DMS79 treated with DMSO at 0.1 percent for 48 hours (cell line): ENCODE data around the gene FOXF1.

Source experiments
- DNase-seq: peaks from one replicate; lab custom pipeline; 2025; lab: John Stamatoyannopoulos, UW

The FOXF1 gene

DNA sequence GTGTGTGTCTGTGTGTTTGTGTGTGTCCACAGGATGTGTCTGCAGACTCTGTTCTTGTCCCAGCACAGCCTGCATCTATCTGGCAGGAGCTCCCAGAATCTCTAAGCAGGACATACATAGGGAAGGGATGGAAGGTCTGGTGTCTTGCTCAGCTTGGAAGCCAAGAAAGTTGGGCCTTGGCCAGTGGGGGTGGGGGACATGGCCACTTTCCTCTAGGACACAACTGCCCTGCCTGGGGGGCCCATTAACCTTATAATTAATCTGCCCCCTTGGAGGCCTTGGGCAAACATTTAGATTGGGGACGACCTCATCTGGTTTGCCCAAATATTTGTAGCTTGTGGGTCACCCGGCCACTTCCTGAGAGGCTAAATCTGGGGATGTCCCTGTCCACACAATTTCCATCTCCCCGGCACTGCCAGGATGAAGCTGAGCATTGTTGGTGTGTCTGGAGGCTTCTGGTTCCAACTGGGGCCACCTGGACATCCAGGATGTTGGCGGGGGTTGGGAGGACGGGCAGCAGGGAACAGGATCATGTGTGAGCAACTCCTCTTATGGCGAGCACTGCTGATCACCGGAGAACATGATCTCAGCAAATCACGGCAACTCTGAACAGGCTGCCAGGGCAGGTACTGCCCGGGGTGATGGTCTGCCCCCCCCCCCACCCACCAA, 17.2 kb upstream of the FOXF1 start:
- DNase-seq, result no peak

DNA sequence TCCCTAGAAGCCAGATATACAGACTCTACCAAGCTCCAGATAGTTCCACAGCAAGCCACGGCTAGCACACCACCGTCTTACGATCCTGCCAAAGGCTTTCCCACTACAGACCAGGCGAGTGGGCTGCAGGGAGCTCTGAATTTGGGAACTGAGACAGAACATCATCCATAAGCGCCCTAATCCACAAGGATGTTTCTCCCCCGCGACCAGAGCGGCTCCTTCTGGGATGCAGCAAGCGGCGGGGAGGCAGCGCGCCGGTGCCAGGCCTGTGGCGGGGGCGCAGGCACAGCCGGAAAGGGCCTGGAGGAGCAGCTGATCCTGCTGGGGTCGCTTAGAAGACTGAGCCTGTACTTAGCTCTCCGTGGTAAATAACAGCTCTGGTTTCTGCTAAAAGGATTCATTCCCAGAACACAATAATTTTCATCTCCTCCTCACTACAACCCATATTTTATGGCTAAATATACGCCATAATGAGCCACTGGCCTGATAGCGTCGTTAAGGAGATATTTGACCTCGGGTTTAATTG, 16.2 kb upstream of the FOXF1 start:
- DNase-seq, result no peak

DNA sequence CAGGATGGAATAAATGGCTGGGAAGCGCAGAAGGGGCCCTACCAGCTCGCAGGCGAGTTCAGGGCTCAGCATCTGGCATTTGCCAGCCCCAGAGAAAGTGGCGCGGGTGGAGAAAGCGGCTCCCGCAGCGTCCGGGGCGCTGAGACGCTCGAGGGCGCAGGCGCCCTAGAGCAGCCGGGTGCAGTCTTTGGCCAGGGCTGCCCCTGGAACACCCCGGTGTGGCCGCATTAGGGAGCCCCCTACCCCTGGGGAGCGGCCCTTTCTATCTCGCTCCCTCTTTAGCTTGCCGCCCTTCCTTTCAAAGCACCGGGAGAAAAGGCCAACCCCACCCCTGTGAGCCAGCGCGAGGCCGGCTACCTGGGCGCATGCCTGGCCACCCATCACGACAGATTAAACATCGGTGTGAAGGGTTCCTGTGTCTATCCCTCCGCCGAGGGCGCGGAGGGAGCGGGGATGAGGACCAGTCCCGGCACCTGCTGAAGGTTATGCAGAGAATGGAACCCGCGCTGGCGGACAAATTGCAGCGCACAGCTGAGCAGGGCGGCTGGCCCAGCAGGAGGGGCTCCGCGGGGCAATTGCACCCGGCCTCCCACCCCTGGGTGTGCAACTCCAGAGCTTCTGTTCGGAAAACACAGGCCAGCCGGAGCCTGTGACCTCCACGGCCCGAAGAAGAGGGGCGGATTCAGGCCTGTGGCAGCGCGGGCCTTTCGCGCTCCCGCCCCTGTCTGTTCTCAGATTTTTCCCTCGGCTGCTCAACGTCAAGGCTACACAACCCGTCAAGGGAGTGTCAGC, 15.6 kb upstream of the FOXF1 start:
- no peak for DNase-seq

DNA sequence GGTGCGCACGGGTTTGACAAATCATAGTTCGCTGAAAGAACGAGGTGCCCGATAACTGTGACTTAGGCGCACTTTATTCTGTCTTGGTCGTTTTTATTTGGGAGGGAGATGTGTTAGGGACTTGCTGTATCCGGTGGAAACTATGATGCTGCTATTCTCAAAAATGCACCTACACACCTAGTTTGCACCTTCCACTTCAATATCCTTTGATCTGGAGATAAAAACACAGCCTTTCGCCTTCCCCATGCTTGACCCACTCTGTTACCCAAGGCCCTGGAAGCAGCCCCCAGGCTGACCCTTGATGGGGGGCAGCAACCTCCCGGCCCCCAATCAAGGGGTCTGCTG, 15.0 kb upstream of the FOXF1 start:
- no peak for DNase-seq

DNA sequence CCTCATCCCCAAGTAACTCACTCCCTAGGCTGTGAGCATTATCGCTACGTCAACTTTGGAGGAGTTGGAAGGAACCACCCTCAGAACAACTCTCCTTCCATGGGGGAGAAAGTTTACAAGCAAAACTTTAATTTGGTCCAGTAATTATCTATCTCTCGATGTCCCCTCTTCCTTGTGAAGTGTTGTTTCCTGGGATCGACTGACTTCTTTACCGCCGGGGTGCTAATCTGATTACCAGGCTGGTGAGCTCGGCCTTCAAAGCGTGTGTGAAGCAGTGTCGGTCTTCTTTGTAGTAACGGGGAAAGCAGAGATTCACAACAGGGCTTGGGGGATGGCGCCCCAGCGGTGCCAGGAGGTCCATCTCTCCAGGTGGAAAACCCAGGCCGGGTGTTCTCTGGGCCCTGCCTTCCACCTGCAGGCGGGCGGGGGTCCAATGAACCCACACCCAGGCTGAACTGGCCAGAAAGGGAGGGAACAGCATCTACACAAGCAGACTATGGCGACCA, 14.5 kb upstream of the FOXF1 start:
- DNase-seq, result no peak

DNA sequence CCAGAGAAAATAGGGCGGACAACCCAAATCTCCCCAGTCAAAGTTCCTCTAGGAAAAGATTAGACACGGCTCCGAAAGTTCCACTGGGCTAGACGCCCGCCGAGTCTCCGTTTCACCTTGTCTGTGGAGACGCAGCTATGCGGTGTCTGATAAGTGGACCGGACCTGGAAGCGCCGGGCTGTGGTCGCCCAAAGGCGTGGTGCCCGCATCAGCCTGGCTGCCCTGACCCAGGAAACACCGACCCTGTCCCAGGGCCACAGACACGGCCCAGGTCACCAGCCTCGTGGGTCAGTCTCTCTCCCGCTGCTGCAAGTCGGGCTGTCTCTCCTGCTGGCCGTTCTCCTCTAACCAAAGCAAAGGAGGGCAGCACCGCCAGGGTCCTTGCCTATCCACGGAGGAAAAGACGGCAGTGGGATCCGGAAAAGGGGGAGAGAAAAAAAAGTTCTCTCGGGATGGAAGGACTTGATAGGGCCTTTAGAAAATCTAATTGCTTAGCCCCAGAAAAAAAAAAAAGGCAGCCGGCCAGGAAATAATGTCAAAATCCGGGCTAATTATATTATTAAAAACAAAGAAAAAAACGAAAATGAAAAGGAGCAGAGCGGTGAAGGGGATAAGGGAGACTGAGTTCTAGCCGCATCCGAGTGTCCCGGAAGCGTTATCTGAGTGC, 13.9 kb upstream of the FOXF1 start:
- DNase-seq, result no peak

DNA sequence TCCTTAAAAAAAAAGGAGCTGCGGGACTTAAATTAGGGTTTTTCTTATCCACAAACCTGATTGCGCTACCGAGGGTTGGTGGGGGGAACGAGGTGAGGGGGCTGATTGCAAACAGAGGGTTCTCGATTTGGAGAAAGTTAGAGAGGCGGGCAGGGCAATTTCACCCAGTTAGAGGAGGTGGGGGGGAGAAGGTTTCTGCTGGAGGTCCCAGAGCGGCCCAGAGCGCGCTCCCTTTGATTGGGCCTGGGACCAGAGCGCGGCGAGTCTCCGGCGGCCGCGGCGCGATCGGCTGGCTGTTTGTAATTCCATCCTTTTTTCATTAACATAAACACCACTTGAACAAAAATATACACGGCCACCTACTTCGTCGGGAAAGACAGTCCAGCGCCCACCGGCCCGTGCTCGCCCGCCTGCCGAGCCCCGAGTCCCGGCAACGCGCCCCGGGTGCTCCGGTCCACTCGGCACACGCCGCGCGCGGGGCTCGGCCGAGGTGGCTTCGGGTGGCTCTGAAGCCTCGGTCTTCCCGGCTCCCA, 13.3 kb upstream of the FOXF1 start:
- no peak for DNase-seq

DNA sequence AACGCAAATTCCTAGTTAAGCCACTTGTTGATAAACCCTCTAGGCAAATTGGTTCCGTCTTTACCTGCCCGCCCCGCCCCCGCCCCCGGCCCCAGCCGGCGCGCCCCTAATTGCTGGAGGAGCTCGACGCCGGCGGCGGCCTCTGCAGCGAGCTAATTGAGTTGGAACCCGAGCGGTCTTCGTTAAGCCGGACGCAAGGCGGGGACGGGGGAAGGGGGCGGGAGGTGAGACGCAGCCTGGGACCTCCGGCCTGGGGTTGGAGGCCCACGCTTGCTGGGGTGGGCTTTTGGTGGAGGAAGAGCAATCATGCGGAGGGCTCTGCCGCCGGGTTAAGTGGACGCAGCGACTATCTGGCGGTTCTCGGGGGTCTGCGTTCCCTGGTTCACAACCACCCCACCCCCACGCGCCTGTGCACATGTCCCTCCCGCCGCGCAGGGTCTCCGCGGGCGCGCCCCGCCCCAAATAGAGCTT, 12.7 kb upstream of the FOXF1 start:
- DNase-seq, result no peak

DNA sequence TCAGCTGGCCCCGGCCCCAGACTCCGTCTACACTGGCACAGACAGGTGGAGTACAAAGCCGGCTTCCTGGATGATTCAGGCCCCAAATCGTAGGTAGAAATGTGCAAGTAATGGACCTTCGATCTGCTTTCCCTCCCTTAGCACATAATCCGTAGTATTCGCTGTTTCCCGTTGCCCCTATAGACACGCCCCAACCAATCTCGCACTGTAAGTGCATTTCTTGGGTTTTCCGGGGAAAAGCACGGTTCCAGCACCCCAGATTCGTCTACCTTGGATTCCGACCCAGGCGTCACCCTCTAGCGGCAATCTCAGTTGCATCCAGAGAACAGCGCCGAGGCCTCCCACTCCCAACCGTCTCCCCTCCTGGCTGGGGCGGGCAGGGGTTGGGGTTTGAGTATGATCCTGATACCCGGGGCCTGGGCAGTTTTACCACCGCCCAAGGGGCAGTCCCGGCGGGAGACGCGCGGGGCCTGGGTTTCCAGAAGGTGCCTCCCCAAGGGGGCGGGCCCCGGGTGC, 12.1 kb upstream of the FOXF1 start:
- no peak for DNase-seq

DNA sequence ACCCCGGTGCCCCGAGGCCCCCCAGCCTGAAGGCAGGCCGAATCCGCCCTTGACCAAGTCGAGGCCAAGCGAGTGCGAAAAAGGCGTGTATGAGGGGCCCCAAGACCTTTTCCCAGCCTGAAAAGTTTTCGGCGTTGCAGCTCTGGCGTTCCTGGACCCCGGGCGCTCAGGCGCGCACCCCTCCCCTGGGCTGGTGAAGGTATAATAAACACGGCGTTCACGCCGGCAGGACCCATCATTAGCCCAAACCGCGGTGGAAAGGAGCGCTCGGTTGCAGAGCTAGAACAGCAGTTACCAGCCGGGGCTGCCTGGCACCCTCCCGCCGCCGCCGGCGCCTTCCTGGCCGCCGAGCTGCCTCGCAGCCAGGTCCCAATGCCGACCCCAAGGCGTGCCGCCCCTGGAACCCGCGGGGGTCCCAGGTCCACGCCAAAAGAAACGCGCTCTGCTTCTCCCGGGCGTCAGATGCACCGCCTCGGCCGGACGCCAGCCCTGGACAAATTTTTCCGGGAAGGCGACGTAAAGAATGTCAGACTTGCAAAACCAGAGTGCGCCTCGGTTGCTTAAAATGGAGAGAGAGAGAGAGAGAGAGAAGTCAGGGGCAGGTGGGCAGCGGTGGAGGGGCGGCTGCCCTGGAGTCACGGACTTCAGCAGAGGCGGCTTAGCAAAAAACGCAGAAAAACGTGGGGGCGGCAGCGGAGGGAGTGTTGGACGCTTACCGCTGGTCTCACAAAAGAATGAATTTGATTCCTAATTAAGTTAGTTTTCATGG, 11.5 kb upstream of the FOXF1 start:
- no peak for DNase-seq

DNA sequence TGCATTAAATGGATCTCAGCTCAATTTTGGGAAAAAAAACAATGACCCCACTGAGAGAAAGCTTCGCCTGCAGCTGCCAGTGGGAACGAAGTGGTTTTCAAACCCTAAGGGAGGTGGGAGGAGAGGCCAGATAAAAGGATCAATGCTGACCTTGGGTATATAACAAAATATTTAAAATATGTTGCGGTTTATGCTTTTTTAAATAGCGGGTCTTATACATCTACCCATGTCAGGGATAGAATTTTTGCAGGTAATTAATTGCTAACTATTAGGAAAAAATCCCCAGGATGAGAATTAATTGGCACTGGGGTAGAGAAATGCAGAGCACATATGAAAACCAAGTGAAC, 10.9 kb upstream of the FOXF1 start:
- no peak for DNase-seq

DNA sequence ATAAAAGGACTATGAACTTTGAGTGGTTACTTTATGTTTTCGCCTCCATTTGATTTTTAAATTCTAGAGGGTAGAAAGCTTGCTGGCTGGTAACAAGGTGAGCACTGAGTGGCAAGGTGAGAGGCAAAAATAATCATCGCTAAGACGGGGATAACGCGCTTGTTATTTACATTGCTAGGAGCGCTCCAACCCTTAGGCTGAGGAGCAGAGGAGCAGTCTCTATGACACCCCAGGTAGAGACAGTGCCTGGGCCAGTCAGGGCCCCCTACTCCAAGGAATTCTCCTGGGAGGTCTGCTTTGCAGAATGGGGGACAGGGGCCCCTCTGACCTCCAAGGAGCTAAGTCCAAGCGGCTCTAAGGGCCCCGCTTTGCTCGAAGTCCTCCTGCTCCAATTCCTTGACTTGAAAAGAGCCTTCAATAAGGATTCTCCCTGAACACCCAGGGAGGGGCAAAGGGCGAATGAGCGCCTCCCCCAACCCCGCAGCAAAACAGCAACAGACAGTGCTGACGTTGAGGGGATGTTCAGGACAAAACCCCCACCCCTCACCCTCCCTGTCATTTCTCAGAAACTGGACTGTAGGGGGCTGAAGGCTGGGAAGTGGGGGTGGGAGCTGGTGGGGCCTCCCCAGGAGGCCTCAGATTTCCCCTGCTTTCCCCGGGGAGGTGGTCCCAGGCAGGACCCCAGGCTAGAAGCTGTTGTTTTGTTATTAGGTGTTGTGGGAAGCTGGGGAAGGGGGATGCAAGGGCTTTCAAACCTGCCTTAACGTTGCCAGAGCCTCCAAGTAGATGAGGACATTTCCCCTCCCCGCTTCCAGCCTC, 10.2 kb upstream of the FOXF1 start:
- DNase-seq, result no peak

DNA sequence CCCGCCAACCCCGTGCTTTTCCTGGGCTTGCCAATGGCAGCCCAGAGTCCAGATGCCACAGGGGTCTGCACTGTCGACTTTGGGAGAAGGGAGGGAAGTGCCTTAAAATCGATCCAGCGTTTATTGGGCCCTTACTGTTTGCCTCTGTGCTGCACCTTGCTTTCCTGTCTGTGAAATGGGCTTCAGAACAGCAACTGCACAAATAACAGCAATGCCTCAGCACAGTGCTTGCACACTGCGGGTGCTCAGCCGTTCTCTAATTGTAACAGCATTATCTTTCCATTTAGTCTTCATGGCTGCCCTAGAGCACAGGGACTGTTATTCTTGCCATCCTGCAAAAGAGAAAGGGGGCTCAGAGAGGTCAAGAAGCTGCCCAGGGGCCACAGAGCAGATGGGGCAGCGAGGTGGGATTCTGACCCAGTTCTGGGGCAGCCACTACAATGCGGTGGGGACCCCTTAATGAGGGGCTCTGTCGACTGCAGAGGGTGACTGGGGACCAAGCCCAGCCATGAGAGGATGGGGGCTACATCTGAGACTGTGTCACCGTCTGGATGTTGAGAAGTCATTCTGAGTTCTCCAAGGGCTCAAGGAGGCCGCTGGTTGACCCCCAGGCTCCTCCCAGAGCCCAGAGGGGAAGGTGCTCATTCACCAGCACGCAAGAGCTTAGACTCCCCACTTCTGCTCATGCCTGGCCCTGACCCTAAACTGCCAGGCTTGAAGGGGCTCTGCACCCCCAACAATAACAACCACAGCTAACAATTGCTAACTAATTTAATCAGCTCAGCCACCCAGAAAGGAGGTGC, 9.4 kb upstream of the FOXF1 start:
- DNase-seq, result no peak

DNA sequence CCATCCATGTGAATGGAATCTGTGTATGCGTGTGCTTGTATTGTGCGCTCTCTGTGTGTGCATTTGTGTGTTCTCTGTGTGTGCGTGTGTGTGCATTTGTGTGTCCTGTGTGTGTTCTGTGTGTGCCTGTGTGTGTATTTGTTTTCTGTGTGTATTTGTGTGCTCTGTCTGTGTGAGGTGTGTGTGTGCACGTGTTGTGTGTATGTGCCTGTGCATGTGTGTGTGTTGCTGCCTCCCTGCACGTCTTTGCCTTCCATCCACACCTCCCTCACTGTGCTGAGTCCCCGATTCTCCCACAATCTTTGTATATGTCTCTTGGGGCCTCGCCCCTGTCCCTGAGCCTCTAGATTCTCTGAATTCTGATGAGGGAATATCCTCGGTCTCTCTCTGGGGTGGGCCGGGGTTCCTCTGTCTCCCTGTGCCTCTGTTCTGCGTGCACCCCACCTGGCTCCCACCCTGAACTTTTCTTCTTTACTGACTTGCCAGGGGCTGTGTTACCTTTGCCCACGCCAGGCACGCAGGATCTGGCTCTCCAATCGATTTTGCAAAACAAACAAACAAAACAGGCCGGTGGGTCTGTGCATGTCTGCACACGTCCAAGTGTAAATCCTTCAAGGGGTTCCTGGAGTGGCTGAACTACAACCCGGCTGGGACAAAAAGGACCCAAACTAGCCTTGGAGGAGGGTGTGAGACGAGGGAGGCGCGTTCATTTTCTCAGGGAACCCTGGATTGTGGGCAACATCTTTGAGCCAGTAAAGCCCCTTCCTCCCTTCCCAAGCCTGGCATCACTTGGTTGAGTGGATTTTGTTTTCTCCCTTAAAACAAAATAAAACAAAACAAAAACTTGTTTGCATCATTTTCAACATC, 8.1 kb upstream of the FOXF1 start:
- peak; percentile 35 for DNase-seq

DNA sequence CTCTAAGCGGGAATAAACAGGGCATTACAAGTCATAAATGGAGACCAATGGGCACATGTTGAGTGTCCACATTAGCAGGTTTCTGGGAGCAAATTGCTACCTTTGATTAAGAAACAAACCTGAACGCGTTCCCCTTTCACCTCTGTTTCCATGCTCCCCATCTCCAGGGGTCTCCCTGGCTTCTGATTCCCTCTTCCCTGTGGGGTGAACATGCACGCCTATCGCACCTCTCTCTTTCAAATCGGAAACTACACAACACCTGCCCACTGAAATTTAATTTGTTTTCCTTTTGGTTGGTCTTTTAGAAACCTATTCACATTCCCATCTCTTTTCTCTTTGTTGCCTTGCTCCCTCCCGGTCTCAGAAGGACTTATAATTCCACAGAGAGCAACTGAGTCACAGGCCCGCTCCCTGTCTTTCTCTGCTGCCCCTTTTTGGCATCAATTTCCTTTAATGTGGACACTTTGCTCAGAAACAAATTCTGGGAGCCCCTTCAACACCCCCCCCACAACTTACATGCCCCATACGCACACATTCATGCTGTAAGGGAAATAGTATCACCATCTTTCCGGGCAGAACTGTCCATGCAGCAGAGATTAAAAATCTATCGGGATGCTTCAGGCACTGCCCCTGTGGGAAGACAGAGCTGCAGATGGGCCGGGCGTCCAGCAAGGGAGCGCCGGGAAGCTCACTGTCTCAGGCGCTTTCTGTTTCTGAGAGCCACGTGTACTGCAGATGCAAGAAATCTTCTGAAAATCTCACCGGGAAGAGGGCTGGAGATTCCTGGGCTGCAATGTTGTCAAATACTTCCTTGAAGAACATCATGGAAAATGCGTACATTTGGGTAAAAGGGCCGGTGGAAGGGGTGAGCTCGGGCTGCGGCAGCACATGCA, 7.2 kb upstream of the FOXF1 start:
- no peak for DNase-seq

DNA sequence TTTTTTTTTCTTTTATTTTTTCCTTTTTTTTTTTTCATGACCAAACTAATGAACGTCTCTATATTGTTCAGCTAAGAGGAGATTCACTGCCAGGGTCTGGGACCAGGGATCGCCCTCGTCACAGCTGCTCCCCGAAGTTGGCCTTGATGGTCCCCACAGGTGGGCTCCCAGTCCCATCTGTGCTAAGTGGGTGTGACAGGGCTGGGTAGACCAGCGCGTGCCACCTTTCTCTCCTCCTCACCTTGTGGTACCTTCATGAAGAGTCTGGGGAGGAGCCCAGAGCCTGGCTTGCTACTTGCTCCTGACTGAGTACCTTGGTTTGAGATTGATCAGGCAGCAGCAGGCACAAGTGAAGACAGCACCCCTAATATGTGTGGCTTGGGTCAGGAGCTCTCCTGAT, 6.5 kb upstream of the FOXF1 start:
- DNase-seq, result no peak

DNA sequence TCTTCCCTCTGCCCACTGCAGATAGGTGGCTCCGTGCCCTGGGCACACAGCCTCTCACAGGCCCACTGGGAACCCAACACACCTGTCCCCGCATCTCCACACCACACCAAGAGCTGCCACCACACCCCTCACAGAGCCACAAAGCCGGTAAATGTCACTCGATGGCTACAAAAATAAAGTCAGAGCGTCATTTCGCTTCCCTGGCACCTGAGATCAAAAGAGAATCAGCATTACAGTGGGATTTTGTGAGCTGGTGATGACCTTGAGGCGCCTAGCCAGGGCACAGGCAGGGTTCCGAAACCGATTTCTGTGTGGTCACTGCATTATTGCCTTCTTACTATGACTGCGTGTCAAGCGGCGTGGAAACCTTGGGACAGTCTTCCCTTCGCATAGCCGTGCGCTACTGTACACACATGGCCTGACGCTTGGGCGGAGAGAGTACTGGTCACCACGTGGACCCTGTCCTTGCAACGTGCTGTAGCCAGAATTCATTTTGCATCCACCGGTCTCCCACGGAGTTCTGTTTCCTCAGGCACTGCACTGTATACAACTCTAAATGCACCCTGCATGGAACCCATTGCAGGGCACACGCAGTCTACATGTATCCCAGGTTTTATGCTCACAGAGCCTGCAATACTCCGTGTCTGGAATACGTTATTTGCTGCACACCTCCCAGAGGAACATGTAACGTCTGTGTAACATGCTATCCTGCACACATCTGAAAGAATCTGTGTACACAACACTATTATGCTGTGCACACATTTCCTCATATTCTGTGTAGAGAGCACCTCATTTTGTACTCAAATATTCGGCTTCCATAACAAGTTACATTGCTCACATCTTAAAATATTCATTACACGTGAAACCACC, 5.8 kb upstream of the FOXF1 start:
- no peak for DNase-seq
